Measurements from ENCODE around the gene TOR1AIP2.

Gene TOR1AIP2

DNA sequence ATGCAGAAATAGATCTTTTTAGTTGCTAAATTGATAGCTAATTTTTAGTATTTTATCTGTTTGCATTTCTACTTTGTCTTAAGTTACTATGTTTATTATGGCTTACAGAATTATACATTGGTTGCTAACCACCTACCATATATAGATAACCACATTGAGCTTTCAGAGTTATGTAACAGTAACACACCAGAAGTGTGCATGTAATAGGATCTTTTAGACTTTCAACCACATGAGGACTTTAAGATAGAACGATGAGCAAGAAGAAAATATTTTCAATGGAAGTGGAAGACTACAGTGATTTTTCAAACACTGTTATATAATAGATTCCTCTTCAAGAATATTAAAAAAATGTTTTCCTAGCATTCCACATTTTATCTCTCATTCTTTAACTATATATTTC lies 33.3 kb upstream of the TOR1AIP2 start:
- Histone ChIP-seq H3K27me3 (no peaks in the 10 kb centered on the region), H3K9me3 (no peaks in the 10 kb centered on the region), H3K36me3 (peaks cover 39% of the 10 kb centered on the region), H3K4me3 (ENCODE audit: low read depth, low read length) (no peak overlapping the region), H3K4me1 (no peaks in the 10 kb centered on the region)
- TF ChIP-seq, protein P1, sequence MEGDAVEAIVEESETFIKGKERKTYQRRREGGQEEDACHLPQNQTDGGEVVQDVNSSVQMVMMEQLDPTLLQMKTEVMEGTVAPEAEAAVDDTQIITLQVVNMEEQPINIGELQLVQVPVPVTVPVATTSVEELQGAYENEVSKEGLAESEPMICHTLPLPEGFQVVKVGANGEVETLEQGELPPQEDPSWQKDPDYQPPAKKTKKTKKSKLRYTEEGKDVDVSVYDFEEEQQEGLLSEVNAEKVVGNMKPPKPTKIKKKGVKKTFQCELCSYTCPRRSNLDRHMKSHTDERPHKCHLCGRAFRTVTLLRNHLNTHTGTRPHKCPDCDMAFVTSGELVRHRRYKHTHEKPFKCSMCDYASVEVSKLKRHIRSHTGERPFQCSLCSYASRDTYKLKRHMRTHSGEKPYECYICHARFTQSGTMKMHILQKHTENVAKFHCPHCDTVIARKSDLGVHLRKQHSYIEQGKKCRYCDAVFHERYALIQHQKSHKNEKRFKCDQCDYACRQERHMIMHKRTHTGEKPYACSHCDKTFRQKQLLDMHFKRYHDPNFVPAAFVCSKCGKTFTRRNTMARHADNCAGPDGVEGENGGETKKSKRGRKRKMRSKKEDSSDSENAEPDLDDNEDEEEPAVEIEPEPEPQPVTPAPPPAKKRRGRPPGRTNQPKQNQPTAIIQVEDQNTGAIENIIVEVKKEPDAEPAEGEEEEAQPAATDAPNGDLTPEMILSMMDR (IDR thresholded peaks at IDR 0.05; ENCODE audit: low read depth, low read length): no peak
- no peak for DNase-seq

DNA sequence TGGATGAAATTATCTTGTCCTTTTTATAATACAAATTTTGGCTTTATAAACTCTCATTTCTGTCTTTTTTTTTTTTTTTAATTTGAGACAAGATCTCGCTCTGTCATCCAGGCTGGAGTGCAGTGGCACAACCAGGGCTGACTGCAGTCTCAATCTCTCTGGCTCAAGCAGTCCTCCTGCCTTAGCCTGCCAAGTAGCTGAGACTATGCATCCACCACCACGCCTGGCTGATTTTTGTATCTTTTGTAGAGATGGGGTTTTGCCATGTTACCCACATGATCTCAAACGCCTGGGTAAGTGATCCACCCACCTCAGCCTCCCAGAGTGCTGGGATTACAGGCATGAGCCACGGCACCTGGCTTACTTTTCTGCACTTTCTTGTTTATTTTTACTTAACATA lies 12.0 kb upstream of the TOR1AIP2 start:
- no peak overlapping the region for H3K4me3 ChIP-seq (ENCODE audit: low read depth, low read length)
- no peaks in the 10 kb centered on the region for H3K9me3 ChIP-seq
- no peak for DNase-seq
- no peaks in the 10 kb centered on the region for H3K4me1 ChIP-seq
- no peaks in the 10 kb centered on the region for H3K27me3 ChIP-seq
- peaks cover 33% of the 10 kb centered on the region for H3K36me3 ChIP-seq
- TF ChIP-seq, protein P1 (IDR thresholded peaks at IDR 0.05; ENCODE audit: low read depth, low read length): no peak

DNA sequence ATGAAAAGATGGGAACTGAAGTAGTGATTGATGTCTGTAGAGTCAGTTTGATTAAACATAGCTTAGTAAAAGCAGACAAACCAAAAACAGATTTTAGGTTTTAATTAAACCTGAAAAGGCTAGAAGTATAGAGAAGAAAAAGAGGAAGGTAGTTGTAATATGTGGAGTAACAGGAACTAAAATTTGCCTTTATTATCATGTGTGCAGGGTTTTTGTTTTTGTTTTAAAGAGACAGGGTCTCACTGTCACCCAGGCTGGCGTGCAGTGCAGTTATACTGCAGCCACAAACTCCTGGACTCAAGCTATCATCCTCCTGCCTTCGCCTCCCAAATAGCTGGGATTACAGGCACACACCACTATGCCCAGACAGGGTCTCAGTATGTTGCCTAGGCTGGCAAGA lies 10.5 kb upstream of the TOR1AIP2 start:
- Histone ChIP-seq H3K27me3 (no peaks in the 10 kb centered on the region), H3K9me3 (no peaks in the 10 kb centered on the region), H3K4me1 (no peaks in the 10 kb centered on the region), H3K4me3 (ENCODE audit: low read depth, low read length) (no peak overlapping the region), H3K36me3 (peaks cover 29% of the 10 kb centered on the region)
- DNase-seq: no peak
- TF ChIP-seq, protein P1 (IDR thresholded peaks at IDR 0.05; ENCODE audit: low read depth, low read length): no peak

DNA sequence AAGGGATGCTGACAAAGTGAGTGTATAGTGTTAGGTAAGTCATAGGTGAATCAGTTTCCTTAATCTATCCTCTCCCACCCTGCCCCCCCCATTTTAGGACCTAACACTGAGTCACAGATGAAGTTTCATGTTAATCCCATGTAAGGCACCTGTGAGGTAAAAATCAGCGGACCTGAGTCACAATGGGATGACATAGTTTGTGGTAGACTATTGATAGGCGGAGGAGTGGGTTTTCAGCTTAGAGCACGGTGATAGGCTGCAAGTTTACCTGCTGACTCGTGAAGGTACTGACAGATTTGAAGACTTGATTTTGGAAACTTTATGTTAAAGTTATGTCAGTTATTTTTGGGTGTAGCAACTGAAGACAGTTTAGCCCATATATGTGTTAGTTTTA lies 6.1 kb upstream of the TOR1AIP2 start:
- no peak for DNase-seq

DNA sequence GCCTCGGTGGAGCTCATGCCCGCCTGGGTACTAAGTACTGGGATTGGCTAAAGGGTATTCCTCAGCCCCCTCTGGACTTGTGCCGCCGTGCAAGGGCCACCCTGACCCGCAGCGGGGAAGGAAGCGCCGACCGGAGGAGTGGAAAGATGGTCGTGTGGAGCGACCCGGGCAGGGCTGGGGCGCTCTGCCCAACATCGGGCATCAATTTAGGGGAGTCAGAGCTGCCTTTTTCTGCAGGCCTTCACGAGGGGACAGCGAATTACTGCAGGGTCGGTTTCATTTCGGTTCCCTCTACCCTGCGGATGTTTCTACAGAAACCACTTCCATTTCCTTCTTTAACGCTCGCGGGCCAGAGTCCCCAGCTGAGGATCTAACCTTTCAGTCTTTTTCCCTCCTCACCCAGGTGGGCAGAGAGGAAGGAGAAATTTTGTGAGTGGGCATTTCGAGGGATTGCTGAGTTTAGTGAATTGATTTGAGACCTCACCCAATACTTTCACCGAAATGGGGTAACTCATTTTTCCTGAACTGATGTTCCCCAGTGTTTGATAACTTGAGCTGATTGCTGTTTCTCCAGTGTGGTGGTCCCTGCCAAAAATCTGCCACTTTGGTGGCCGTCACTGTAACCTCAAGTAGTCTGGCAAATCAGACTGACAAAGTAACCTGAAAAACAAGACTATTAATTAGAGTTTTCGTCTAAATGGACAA lies 5.6 kb upstream of the TOR1AIP2 start:
- Histone ChIP-seq H3K4me1 (no peaks in the 10 kb centered on the region), H3K27me3 (no peaks in the 10 kb centered on the region), H3K36me3 (peaks cover 8% of the 10 kb centered on the region), H3K9me3 (no peaks in the 10 kb centered on the region), H3K4me3 (ENCODE audit: low read depth, low read length) (peak overlapping the region; percentile 97)
- peak; percentile 82 for DNase-seq
- TF ChIP-seq, protein P1 (IDR thresholded peaks at IDR 0.05; ENCODE audit: low read depth, low read length): no peak

More for the DNA sequence above, 6.1 kb upstream of the TOR1AIP2 start:
- H3K4me3 ChIP-seq (ENCODE audit: low read depth, low read length): peak overlapping the region; percentile 97
- no peaks in the 10 kb centered on the region for H3K27me3 ChIP-seq
- TF ChIP-seq, protein P1 (IDR thresholded peaks at IDR 0.05; ENCODE audit: low read depth, low read length): no peak
- H3K4me1 ChIP-seq: no peaks in the 10 kb centered on the region
- H3K9me3 ChIP-seq: no peaks in the 10 kb centered on the region
- peaks cover 8% of the 10 kb centered on the region for H3K36me3 ChIP-seq

DNA sequence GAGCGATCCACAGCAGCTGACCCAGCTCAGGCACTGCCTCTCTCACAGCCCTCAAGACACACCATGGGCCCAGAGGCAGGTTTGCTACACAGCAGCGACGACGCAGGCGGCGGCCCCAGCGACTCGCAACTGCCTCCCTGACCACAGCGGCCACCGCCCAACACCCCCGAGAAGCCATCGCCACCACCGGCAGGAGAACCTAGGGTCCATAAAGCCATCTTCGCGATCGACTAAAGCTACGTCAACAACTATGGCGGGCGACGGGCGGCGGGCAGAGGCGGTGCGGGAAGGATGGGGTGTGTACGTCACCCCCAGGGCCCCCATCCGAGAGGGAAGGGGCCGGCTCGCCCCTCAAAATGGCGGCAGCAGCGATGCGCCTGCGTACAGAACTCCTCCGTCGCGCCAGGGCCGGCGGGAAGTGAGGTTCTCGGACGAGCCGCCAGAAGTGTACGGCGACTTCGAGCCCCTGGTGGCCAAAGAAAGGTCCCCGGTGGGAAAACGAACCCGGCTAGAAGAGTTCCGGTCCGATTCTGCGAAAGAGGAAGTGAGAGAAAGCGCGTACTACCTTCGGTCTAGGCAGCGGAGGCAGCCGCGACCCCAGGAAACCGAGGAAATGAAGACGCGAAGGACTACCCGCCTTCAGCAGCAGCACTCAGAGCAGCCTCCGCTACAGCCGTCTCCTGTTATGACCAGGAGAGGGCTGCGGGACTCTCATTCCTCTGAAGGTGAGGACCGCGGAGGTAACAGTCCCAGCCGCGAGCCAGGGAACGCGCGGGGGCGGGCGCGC lies 4.8 kb upstream of the TOR1AIP2 start, which contains the start of gene TOR1AIP1:
TSS of gene TOR1AIP1 (plus strand) at position 33 of the 787 bp plus-strand sequence. CDS start at position 251, 218 bp downstream.
- no peaks in the 10 kb centered on the region for H3K4me1 ChIP-seq

More for the DNA sequence above, 4.8 kb upstream of the TOR1AIP2 start, which contains the start of gene TOR1AIP1:
- Histone ChIP-seq H3K9me3 (no peaks in the 10 kb centered on the region), H3K27me3 (no peaks in the 10 kb centered on the region), H3K4me3 (ENCODE audit: low read depth, low read length) (peak within 1 kb of the TSS; percentile 97), H3K36me3 (peaks cover 8% of the 10 kb centered on the region)
- TF ChIP-seq, protein P1 (IDR thresholded peaks at IDR 0.05; ENCODE audit: low read depth, low read length): peak; percentile 35
- peak; percentile 98 for DNase-seq

All from BE2C (cell line).